Measurements from ENCODE around the gene HCFC2. TPM values are rescaled to one million over a fixed set of nuclear protein-coding genes. Genes with fewer than 3 reads are reported as not detected.

Gene HCFC2
- total and polyA plus RNA-seq, 9 of the 15 experiments (the other 6 are each of a cell fraction or from before 2014, with no cell fraction given): 1.2 to 6.5 (median 3.8) TPM

DNA sequence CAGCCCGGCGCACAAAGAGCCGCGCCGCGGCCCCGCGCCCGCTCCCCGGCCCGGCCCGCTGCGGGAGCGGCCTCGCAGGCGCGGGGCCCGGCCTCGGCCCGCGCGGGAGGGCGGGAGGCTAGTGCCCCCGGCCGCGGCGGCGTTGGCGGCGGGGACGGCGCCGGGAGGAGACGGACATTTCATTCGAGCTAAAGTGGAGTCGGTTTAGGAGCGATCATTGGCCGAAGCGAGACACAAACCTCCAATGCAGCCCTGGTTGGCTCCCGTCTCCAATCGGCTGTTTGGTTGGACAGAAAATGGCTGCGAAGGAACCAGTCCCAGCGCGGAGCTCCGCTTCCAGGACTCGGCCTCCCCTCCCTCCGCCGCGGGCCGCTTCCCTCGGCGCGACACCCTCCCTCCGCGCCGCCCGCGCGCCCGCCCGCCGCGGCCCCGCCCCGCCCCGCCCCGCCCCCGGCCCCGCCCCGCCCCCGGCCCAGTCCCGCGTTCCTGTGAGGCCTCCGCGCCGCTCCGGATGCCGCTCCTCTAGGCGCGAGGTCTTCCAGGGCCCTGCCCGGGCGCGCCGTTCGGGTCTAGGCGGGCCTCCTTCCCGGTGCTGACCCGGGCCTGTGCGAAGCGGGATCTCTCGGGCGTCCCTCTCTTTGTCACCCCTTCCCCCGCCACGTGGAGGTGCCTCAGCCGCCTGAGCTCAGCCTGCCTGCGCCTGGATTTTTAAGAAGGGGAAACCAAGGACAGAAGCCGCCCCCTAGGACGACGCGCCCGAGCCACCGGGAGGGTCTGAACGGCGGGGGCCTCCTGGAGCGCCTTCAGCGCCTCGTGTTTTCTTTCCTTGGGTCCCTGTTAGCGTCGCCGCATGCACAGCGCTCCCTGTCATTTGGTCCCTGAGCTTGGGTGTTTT, 73.8 kb downstream of the HCFC2 start, which contains the start of gene NFYB (continued):
- TF ChIP-seq, protein P1, sequence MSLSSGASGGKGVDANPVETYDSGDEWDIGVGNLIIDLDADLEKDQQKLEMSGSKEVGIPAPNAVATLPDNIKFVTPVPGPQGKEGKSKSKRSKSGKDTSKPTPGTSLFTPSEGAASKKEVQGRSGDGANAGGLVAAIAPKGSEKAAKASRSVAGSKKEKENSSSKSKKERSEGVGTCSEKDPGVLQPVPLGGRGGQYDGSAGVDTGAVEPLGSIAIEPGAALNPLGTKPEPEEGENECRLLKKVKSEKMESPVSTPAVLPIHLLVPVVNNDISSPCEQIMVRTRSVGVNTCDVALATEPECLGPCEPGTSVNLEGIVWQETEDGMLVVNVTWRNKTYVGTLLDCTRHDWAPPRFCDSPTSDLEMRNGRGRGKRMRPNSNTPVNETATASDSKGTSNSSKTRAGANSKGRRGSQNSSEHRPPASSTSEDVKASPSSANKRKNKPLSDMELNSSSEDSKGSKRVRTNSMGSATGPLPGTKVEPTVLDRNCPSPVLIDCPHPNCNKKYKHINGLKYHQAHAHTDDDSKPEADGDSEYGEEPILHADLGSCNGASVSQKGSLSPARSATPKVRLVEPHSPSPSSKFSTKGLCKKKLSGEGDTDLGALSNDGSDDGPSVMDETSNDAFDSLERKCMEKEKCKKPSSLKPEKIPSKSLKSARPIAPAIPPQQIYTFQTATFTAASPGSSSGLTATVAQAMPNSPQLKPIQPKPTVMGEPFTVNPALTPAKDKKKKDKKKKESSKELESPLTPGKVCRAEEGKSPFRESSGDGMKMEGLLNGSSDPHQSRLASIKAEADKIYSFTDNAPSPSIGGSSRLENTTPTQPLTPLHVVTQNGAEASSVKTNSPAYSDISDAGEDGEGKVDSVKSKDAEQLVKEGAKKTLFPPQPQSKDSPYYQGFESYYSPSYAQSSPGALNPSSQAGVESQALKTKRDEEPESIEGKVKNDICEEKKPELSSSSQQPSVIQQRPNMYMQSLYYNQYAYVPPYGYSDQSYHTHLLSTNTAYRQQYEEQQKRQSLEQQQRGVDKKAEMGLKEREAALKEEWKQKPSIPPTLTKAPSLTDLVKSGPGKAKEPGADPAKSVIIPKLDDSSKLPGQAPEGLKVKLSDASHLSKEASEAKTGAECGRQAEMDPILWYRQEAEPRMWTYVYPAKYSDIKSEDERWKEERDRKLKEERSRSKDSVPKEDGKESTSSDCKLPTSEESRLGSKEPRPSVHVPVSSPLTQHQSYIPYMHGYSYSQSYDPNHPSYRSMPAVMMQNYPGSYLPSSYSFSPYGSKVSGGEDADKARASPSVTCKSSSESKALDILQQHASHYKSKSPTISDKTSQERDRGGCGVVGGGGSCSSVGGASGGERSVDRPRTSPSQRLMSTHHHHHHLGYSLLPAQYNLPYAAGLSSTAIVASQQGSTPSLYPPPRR (CRISPR knock-in tag; IDR thresholded peaks at IDR 0.05; ENCODE audit: borderline replicate concordance): no peak
- TF ChIP-seq, protein P2, sequence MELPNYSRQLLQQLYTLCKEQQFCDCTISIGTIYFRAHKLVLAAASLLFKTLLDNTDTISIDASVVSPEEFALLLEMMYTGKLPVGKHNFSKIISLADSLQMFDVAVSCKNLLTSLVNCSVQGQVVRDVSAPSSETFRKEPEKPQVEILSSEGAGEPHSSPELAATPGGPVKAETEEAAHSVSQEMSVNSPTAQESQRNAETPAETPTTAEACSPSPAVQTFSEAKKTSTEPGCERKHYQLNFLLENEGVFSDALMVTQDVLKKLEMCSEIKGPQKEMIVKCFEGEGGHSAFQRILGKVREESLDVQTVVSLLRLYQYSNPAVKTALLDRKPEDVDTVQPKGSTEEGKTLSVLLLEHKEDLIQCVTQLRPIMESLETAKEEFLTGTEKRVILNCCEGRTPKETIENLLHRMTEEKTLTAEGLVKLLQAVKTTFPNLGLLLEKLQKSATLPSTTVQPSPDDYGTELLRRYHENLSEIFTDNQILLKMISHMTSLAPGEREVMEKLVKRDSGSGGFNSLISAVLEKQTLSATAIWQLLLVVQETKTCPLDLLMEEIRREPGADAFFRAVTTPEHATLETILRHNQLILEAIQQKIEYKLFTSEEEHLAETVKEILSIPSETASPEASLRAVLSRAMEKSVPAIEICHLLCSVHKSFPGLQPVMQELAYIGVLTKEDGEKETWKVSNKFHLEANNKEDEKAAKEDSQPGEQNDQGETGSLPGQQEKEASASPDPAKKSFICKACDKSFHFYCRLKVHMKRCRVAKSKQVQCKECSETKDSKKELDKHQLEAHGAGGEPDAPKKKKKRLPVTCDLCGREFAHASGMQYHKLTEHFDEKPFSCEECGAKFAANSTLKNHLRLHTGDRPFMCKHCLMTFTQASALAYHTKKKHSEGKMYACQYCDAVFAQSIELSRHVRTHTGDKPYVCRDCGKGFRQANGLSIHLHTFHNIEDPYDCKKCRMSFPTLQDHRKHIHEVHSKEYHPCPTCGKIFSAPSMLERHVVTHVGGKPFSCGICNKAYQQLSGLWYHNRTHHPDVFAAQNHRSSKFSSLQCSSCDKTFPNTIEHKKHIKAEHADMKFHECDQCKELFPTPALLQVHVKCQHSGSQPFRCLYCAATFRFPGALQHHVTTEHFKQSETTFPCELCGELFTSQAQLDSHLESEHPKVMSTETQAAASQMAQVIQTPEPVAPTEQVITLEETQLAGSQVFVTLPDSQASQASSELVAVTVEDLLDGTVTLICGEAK (IDR thresholded peaks at IDR 0.05): no peak
- TF ChIP-seq, protein P2 (CRISPR knock-in tag; IDR thresholded peaks at IDR 0.05): no peak
- TF ChIP-seq STAT5A (IDR thresholded peaks at IDR 0.05; ENCODE audit: borderline replicate concordance, low read length) (no peak), SMARCE1 (IDR thresholded peaks at IDR 0.05) (no peak), FOS (IDR thresholded peaks at IDR 0.05; ENCODE audit: extremely low read depth, insufficient read length) (peak; percentile 49), MAZ (CRISPR knock-in tag; conservative IDR thresholded peaks at IDR 0.05 in 1 of 2, IDR thresholded peaks at IDR 0.05 in 1 of 2) (peak; percentile 29 to 46; a peak in 1 of 4 replicates)
- TF ChIP-seq, protein P3, sequence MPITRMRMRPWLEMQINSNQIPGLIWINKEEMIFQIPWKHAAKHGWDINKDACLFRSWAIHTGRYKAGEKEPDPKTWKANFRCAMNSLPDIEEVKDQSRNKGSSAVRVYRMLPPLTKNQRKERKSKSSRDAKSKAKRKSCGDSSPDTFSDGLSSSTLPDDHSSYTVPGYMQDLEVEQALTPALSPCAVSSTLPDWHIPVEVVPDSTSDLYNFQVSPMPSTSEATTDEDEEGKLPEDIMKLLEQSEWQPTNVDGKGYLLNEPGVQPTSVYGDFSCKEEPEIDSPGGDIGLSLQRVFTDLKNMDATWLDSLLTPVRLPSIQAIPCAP (CRISPR knock-in tag; IDR thresholded peaks at IDR 0.05; ENCODE audit: borderline replicate concordance): no peak
- TF ChIP-seq, protein P4, sequence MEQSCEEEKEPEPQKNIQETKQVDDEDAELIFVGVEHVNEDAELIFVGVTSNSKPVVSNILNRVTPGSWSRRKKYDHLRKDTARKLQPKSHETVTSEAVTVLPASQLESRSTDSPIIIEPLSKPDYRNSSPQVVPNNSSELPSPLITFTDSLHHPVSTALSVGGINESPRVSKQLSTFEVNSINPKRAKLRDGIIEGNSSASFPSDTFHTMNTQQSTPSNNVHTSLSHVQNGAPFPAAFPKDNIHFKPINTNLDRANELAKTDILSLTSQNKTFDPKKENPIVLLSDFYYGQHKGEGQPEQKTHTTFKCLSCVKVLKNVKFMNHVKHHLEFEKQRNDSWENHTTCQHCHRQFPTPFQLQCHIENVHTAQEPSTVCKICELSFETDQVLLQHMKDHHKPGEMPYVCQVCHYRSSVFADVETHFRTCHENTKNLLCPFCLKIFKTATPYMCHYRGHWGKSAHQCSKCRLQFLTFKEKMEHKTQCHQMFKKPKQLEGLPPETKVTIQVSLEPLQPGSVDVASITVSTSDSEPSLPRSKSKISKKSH (CRISPR knock-in tag; IDR thresholded peaks at IDR 0.05): no peak
